GM20000 (cell line): ENCODE measurements around the gene SGPP1.

Experiments used
- DNase-seq: peaks from one replicate; pipeline ENCODE4 v3.0.0; 2012; ENCODE audit warnings: low spot score
- CTCF ChIP-seq: IDR thresholded peaks from 2 replicates; pipeline ENCODE4 v1.5.1; 2012; ENCODE audit warnings: mild to moderate bottlenecking, control low read depth; ENCODE audit errors: extremely low read depth, missing control alignments

The SGPP1 gene

GRCh38 chr14:63725786-63726460, 1.9 kb downstream of the SGPP1 start:
- TF ChIP-seq CTCF, result no peak

GRCh38 chr14:63717702-63718101, 10.2 kb downstream of the SGPP1 start:
- no peak for DNase-seq
- TF ChIP-seq CTCF, result no peak

More at GRCh38 chr14:63725786-63726460, 1.9 kb downstream of the SGPP1 start:
- DNase-seq, result no peak

- TF ChIP-seq CTCF, result no peak
- no peak for DNase-seq
These were observed 12.5 kb downstream of the SGPP1 start for GRCh38 chr14:63715360-63715759.

GRCh38 chr14:63713764-63714163, 14.1 kb downstream of the SGPP1 start:
- TF ChIP-seq CTCF, result no peak
- no peak for DNase-seq

GRCh38 chr14:63713058-63713457, 14.8 kb downstream of the SGPP1 start:
- TF ChIP-seq CTCF, result no peak
- DNase-seq, result no peak

- no peak for DNase-seq
- no peak for TF ChIP-seq CTCF
These were observed 15.7 kb downstream of the SGPP1 start for GRCh38 chr14:63712123-63712522.

GRCh38 chr14:63710497-63710896, 17.4 kb downstream of the SGPP1 start:
- DNase-seq, result no peak
- TF ChIP-seq CTCF, result no peak
